Endothelial cell of umbilical vein (primary cell): ENCODE measurements around the gene PRSS22. TPM values are rescaled to one million over a fixed set of nuclear protein-coding genes. Genes with fewer than 3 reads are reported as not detected.

Experiments
- BruUV-seq: library from RNA; stranded (reverse); fragments of 400-500 nt; replicated peaks from 2 replicates; lab custom pipeline; 2021; lab: Mats Ljungman, UMichigan
- CTCF ChIA-PET: fragments of 300-600, 350-600 bp; sonication (Branson Sonifier 250); formaldehyde crosslinking; loops from one replicate; lab custom pipeline; 2021; ENCODE audit warnings: antibody characterized with exemption, inconsistent platforms; lab: Charles Lee
- POLR2A ChIA-PET: fragments of 300-600, 350-600 bp; sonication (Branson Sonifier 250); formaldehyde crosslinking; loops from one replicate; lab custom pipeline; 2021; ENCODE audit warnings: antibody characterized with exemption, inconsistent platforms; lab: Charles Lee
- DNase-seq: peaks from one replicate; pipeline ENCODE4 v3.0.0-alpha.2; 2011; ENCODE audit warnings: low read depth, low spot score
- FAIRE-seq: peaks from 2 replicates; lab custom pipeline; 2011; peaks lifted over from hg19 to GRCh38; lab: Jason Lieb, UNC
- H2AFZ ChIP-seq: 2 replicates; pipeline ENCODE4 v1.6.0; 2012; ENCODE audit warnings: low read depth, low read length, control low read depth, inconsistent platforms
- H3K27ac ChIP-seq: 2 replicates; pipeline ENCODE4 v1.5.1; 2011; ENCODE audit warnings: low read depth, mild to moderate bottlenecking, control low read depth, low read length, moderate library complexity; ENCODE audit not compliant: insufficient read depth
- H3K27me3 ChIP-seq, 2 experiments: 2 replicates each; pipeline versions ENCODE4 v1.6.0 to v1.6.1; 2011; ENCODE audit warnings: low read length in 2 of 2, mixed read lengths in 1 of 2; ENCODE audit not compliant: control insufficient read depth in 2 of 2, insufficient read depth in 2 of 2
- H3K36me3 ChIP-seq, 2 experiments: 2 replicates in 1 of 2; 3 replicates in 1 of 2; pipeline ENCODE4 v1.5.1; 2011; ENCODE audit warnings: low read length in 2 of 2, mild to moderate bottlenecking in 1 of 2, moderate library complexity in 1 of 2; ENCODE audit not compliant: control insufficient read depth in 2 of 2, insufficient read depth in 2 of 2; ENCODE audit errors: extremely low read depth in 1 of 2
- H3K4me1 ChIP-seq: 3 replicates; pipeline ENCODE4 v1.5.1; 2011; ENCODE audit warnings: mild to moderate bottlenecking, low read length; ENCODE audit not compliant: control insufficient read depth, insufficient read depth; ENCODE audit errors: extremely low read depth
- H3K4me2 ChIP-seq: 2 replicates; pipeline ENCODE4 v1.6.1; 2011; ENCODE audit warnings: low read length, control low read depth, mixed read lengths; ENCODE audit not compliant: insufficient read depth
- H3K4me3 ChIP-seq, 3 experiments: fragments of 200-600 bp in 1 of 3; sonication (generic), shearing (Covaris generic) in 1 of 3; replicated peaks in 1 of 3; 2 replicates each; pipeline ENCODE4 v1.5.1; 2011 to 2016; ENCODE audit warnings: control low read depth in 3 of 3, low read length in 3 of 3, mild to moderate bottlenecking in 2 of 3, inconsistent platforms in 1 of 3, low read depth in 1 of 3, moderate library complexity in 1 of 3; ENCODE audit not compliant: insufficient read depth in 1 of 3
- H3K79me2 ChIP-seq: 2 replicates; pipeline ENCODE4 v1.6.0; 2012; ENCODE audit warnings: low read length, inconsistent platforms; ENCODE audit not compliant: control insufficient read depth, insufficient read depth
- H3K9ac ChIP-seq: replicated peaks from 2 replicates; pipeline ENCODE3; 2011; ENCODE audit warnings: low read length, control low read depth; ENCODE audit not compliant: insufficient read depth; ENCODE audit errors: extremely low read depth
- H3K9me1 ChIP-seq: replicated peaks from 3 replicates; pipeline ENCODE4 v1.6.0; 2011; ENCODE audit warnings: mild to moderate bottlenecking, low read length; ENCODE audit not compliant: control insufficient read depth, insufficient read depth; ENCODE audit errors: extremely low read depth
- H3K9me3 ChIP-seq: replicated peaks from 2 replicates; pipeline ENCODE4 v1.5.1; 2012; ENCODE audit warnings: low read length, inconsistent platforms; ENCODE audit not compliant: control insufficient read depth, insufficient read depth
- H4K20me1 ChIP-seq: replicated peaks from 2 replicates; pipeline ENCODE3; 2011; ENCODE audit warnings: mild to moderate bottlenecking, low read length; ENCODE audit not compliant: control insufficient read depth, insufficient read depth; ENCODE audit errors: extremely low read depth
- JUN ChIP-seq: IDR thresholded peaks from 2 replicates; pipeline ENCODE4 v1.6.1; 2011; ENCODE audit warnings: borderline replicate concordance, low read depth; ENCODE audit not compliant: insufficient read length, insufficient read depth
- MYC ChIP-seq: IDR thresholded peaks from one replicate; pipeline ENCODE4 v1.6.1; 2011; ENCODE audit warnings: mild to moderate bottlenecking, low read depth, low read length
- POLR2AphosphoS5 ChIP-seq: IDR thresholded peaks from 2 replicates; pipeline ENCODE4 v1.6.1; 2012; ENCODE audit warnings: low read depth, mild to moderate bottlenecking, control low read depth, low read length, moderate library complexity; ENCODE audit not compliant: insufficient read depth
- dilution Hi-C: fragments of 300-500 bp; cut with MboI; formaldehyde crosslinking; loops from one replicate; pipeline ENCODE4 v1.15.0; 2019; ENCODE audit warnings: low sequenced_read_pairs; ENCODE audit not compliant: extremely low pct_ligation_motif_present
- intact Hi-C: fragments of 100-400 bp; cut with micrococcal nuclease; formaldehyde crosslinking; loops from one replicate; pipeline ENCODE4 v1.10.0; 2022
- polyA plus RNA-seq, 4 experiments: library from polyadenylated mRNA; depleted of rRNA in 3 of 4; stranded (reverse) in 3 of 4; unstranded in 1 of 4; fragments of >200 nt; gene quantifications; 2 replicates each; pipeline versions ENCODE4 v1.2.1 to v1.2.3, GENCODE V29; 2011 to 2012; ENCODE audit warnings: missing spikeins in 1 of 4
- total RNA-seq: library from RNA; stranded (reverse); gene quantifications from 2 replicates; pipeline ENCODE4 v1.2.3, GENCODE V29; 2021
- TF ChIP-seq, protein P1 (sequence below), 2 donors: IDR thresholded peaks; 1 replicate in 1 of 2; 2 replicates in 1 of 2; pipeline ENCODE4 v1.5.1; 2011; ENCODE audit warnings: low read length in 2 of 2, mild to moderate bottlenecking in 2 of 2, moderate library complexity in 2 of 2, control low read depth in 1 of 2, inconsistent platforms in 1 of 2, low read depth in 1 of 2; ENCODE audit not compliant: insufficient read depth in 1 of 2; ENCODE audit errors: extremely low read depth in 1 of 2
- TF ChIP-seq, protein P2 (sequence below): IDR thresholded peaks from 2 replicates; pipeline ENCODE4 v1.6.1; 2011; ENCODE audit not compliant: insufficient read depth, insufficient read length

Gene PRSS22
- total and polyA plus RNA-seq, 2 donors (not counting 3 experiments of a cell fraction or from before 2014, with no cell fraction given), result not detected

DNA sequence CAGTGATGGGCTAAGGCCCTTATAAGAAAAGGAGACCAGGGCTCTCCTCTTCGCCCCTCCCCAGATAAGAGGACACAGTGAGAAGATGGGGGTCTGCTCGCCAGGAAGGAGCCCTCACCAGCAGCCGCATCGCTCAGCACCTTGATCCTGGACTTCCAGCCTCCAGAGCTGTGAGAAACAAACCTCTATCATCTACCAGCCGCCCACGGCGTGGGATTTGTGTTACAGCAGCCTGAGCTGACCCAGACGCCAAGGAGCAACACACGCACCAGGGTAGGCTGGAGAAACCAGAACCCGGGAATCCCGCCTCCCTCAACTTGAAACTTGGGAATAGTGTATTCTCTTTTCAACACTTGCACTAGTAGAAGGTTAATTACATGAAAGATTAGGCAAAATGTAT lies 32.1 kb downstream of the PRSS22 start:
- intact Hi-C loops, result no loop called here
- no peak overlapping the region for H3K4me2 ChIP-seq
- ChIA-PET CTCF (interaction anchor here (0.8 to 1.4 kb wide), 3 partner anchors 13 to 28 kb away, joined by 3 to 8 read pairs (median 3); partner anchors contain the start of gene PRSS41), POLR2A (no interaction called here)
- no TSS peak for BruUV-seq
- FAIRE-seq (no peak), DNase-seq (no peak)
- H3K9me3 ChIP-seq, result no peaks in the 10 kb centered on the region
- no peak for TF ChIP-seq POLR2AphosphoS5
- no peak for TF ChIP-seq JUN
- no peak for TF ChIP-seq MYC
- TF ChIP-seq, protein P1, sequence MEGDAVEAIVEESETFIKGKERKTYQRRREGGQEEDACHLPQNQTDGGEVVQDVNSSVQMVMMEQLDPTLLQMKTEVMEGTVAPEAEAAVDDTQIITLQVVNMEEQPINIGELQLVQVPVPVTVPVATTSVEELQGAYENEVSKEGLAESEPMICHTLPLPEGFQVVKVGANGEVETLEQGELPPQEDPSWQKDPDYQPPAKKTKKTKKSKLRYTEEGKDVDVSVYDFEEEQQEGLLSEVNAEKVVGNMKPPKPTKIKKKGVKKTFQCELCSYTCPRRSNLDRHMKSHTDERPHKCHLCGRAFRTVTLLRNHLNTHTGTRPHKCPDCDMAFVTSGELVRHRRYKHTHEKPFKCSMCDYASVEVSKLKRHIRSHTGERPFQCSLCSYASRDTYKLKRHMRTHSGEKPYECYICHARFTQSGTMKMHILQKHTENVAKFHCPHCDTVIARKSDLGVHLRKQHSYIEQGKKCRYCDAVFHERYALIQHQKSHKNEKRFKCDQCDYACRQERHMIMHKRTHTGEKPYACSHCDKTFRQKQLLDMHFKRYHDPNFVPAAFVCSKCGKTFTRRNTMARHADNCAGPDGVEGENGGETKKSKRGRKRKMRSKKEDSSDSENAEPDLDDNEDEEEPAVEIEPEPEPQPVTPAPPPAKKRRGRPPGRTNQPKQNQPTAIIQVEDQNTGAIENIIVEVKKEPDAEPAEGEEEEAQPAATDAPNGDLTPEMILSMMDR (IDR thresholded peaks at IDR 0.05; ENCODE audit: extremely low read depth in 1 of 2, insufficient read depth in 1 of 2, low read depth in 1 of 2, low read length in 2 of 2), result no peak
- TF ChIP-seq, protein P2, sequence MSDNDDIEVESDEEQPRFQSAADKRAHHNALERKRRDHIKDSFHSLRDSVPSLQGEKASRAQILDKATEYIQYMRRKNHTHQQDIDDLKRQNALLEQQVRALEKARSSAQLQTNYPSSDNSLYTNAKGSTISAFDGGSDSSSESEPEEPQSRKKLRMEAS, result no peak
- no peak overlapping the region for H3K9ac ChIP-seq
- H3K4me3 ChIP-seq, result no peak overlapping the region
- no peak overlapping the region for H3K27ac ChIP-seq
- H3K79me2 ChIP-seq, result no peaks in the 10 kb centered on the region
- H2AFZ ChIP-seq, result no peak overlapping the region
- H3K27me3 ChIP-seq, result no peaks in the 10 kb centered on the region
- H3K9me1 ChIP-seq, result no peaks in the 10 kb centered on the region
- no peaks in the 10 kb centered on the region for H4K20me1 ChIP-seq
- H3K36me3 ChIP-seq, result no peaks in the 10 kb centered on the region
- peaks cover 2% of the 10 kb centered on the region for H3K4me1 ChIP-seq
- dilution Hi-C loops, result no loop called here
